Nephron progenitor cell (in vitro differentiated cells): ENCODE data around the gene HDAC4.
A peak's percentile ranks its signal among the peaks of the same experiment; 100 is the strongest.

ENCODE experiments used
- DNase-seq: peaks from one replicate; pipeline ENCODE4 v3.0.0; 2021
- H3K27ac Mint-ChIP-seq: 2 replicates; pipeline ENCODE4 v1.8.0; 2021; ENCODE audit warnings: mild to moderate bottlenecking, moderate library complexity, mixed read lengths
- H3K27me3 Mint-ChIP-seq: 2 replicates; pipeline ENCODE4 v1.8.0; 2021; ENCODE audit warnings: mild to moderate bottlenecking, low read depth, mixed read lengths; ENCODE audit not compliant: poor library complexity
- H3K36me3 Mint-ChIP-seq: 2 replicates; pipeline ENCODE4 v1.8.0; 2021; ENCODE audit warnings: low read depth, mixed read lengths
- H3K4me1 Mint-ChIP-seq: 2 replicates; pipeline ENCODE4 v1.8.0; 2021; ENCODE audit warnings: mixed read lengths
- H3K4me3 Mint-ChIP-seq: 2 replicates; pipeline ENCODE4 v1.8.0; 2021; ENCODE audit warnings: mild to moderate bottlenecking, moderate library complexity, mixed read lengths
- H3K9me3 Mint-ChIP-seq: 2 replicates; pipeline ENCODE4 v1.8.0; 2021; ENCODE audit warnings: mild to moderate bottlenecking, moderate library complexity, mixed read lengths
- CTCF ChIP-seq: fragments of 200-600 bp; sonication (generic); IDR thresholded peaks from 2 replicates; pipeline ENCODE4 v1.5.0; 2021; ENCODE audit warnings: antibody characterized with exemption

Gene HDAC4

GRCh38 chr2:239288951-239289511, 111.8 kb downstream of the HDAC4 start:
- H3K4me1 Mint-ChIP-seq, result peaks cover 96% of the 10 kb centered on the region
- TF ChIP-seq CTCF, result no peak
- no peaks in the 10 kb centered on the region for H3K9me3 Mint-ChIP-seq
- H3K4me3 Mint-ChIP-seq, result no peak overlapping the region
- no peak for DNase-seq
- H3K36me3 Mint-ChIP-seq, result no peaks in the 10 kb centered on the region
- peak overlapping the region; percentile 92 for H3K27ac Mint-ChIP-seq
- H3K27me3 Mint-ChIP-seq, result peaks cover 6% of the 10 kb centered on the region

GRCh38 chr2:239288237-239288636, 112.6 kb downstream of the HDAC4 start:
- Mint-ChIP-seq H3K27me3 (peaks cover 2% of the 10 kb centered on the region), H3K27ac (no peak overlapping the region)

GRCh38 chr2:239287461-239287860, 113.4 kb downstream of the HDAC4 start:
- no peak overlapping the region for H3K27ac Mint-ChIP-seq
- TF ChIP-seq CTCF, result no peak
- H3K27me3 Mint-ChIP-seq, result no peaks in the 10 kb centered on the region
- H3K4me1 Mint-ChIP-seq, result peaks cover 85% of the 10 kb centered on the region
- no peaks in the 10 kb centered on the region for H3K9me3 Mint-ChIP-seq
- no peak for DNase-seq
- no peaks in the 10 kb centered on the region for H3K36me3 Mint-ChIP-seq
- H3K4me3 Mint-ChIP-seq, result no peak overlapping the region

More at GRCh38 chr2:239288237-239288636, 112.6 kb downstream of the HDAC4 start:
- H3K4me3 Mint-ChIP-seq, result no peak overlapping the region
- peaks cover 93% of the 10 kb centered on the region for H3K4me1 Mint-ChIP-seq
- no peaks in the 10 kb centered on the region for H3K36me3 Mint-ChIP-seq
- no peak for DNase-seq
- no peaks in the 10 kb centered on the region for H3K9me3 Mint-ChIP-seq
- no peak for TF ChIP-seq CTCF

- TF ChIP-seq CTCF, result no peak
- Mint-ChIP-seq H3K36me3 (no peaks in the 10 kb centered on the region), H3K4me1 (peaks cover 80% of the 10 kb centered on the region), H3K27me3 (no peaks in the 10 kb centered on the region), H3K27ac (no peak overlapping the region), H3K4me3 (no peak overlapping the region), H3K9me3 (no peaks in the 10 kb centered on the region)
- no peak for DNase-seq
These were observed 113.9 kb downstream of the HDAC4 start for GRCh38 chr2:239286901-239287300.

GRCh38 chr2:239285932-239286230, 114.9 kb downstream of the HDAC4 start:
- Mint-ChIP-seq H3K36me3 (no peaks in the 10 kb centered on the region), H3K27ac (no peak overlapping the region), H3K4me3 (no peak overlapping the region), H3K27me3 (no peaks in the 10 kb centered on the region), H3K9me3 (no peaks in the 10 kb centered on the region), H3K4me1 (peaks cover 70% of the 10 kb centered on the region)
- TF ChIP-seq CTCF, result no peak
- no peak for DNase-seq

GRCh38 chr2:239285071-239285931, 115.5 kb downstream of the HDAC4 start:
- Mint-ChIP-seq H3K4me1 (peaks cover 64% of the 10 kb centered on the region), H3K27me3 (no peaks in the 10 kb centered on the region), H3K4me3 (peak overlapping the region; percentile 40), H3K27ac (peak overlapping the region; percentile 79), H3K36me3 (no peaks in the 10 kb centered on the region), H3K9me3 (no peaks in the 10 kb centered on the region)
- TF ChIP-seq CTCF, result no peak
- DNase-seq, result no peak
